Pons (tissue), 1 donor: Measurements from ENCODE around the gene ACAD9.
"Not testable (repeated sequence)": the region's sequence is repeated elsewhere in the genome, so short reads cannot be mapped to it uniquely, and the experiment has no call there.

ENCODE experiments used
- DNase-seq: peaks from one replicate; pipeline ENCODE4 v3.0.0-alpha.2; 2016; ENCODE audit warnings: low spot score

ACAD9 gene

GRCh38 chr3:128861491-128861890, 17.9 kb upstream of the ACAD9 start:
- no peak for DNase-seq

GRCh38 chr3:128863560-128863959, 15.9 kb upstream of the ACAD9 start:
- DNase-seq = no peak

- DNase-seq = peak; percentile 58
Observed at GRCh38 chr3:128864351-128864811, 15.0 kb upstream of the ACAD9 start.

GRCh38 chr3:128864849-128865804, 14.3 kb upstream of the ACAD9 start:
- DNase-seq = not testable (repeated sequence)

- DNase-seq = no peak
Observed at GRCh38 chr3:128867200-128868125, 12.0 kb upstream of the ACAD9 start.

GRCh38 chr3:128870347-128870746, 9.1 kb upstream of the ACAD9 start:
- DNase-seq = no peak

- no peak for DNase-seq
Observed at GRCh38 chr3:128872282-128872681, 7.1 kb upstream of the ACAD9 start.

GRCh38 chr3:128872744-128873143, 6.7 kb upstream of the ACAD9 start:
- DNase-seq = no peak

GRCh38 chr3:128873244-128874022, 6.0 kb upstream of the ACAD9 start:
- no peak for DNase-seq

- no peak for DNase-seq
Observed at GRCh38 chr3:128874481-128875180, 4.8 kb upstream of the ACAD9 start.

GRCh38 chr3:128875556-128876120, 3.8 kb upstream of the ACAD9 start:
- peak; percentile 34 for DNase-seq

GRCh38 chr3:128878011-128878457, 1.4 kb upstream of the ACAD9 start:
- DNase-seq = no peak

GRCh38 chr3:128878556-128879124, 780 bp upstream of the ACAD9 start:
- no peak for DNase-seq

- no peak for DNase-seq
Observed at GRCh38 chr3:128879991-128880390, 571 bp downstream of the ACAD9 start.

GRCh38 chr3:128880455-128880854, 1.0 kb downstream of the ACAD9 start:
- DNase-seq = not testable (repeated sequence)

GRCh38 chr3:128881576-128881975, 2.2 kb downstream of the ACAD9 start:
- DNase-seq = no peak

- DNase-seq = no peak
Observed at GRCh38 chr3:128882719-128883118, 3.3 kb downstream of the ACAD9 start.

- DNase-seq = no peak
Observed at GRCh38 chr3:128884992-128885391, 5.6 kb downstream of the ACAD9 start.

- DNase-seq = no peak
Observed at GRCh38 chr3:128889139-128889894, 9.9 kb downstream of the ACAD9 start.
